Spleen (tissue), 11 donors: ENCODE results near the gene CCDC107. TPM values are rescaled to one million over a fixed set of nuclear protein-coding genes. Genes with fewer than 3 reads are reported as not detected.

ENCODE experiments used
- DNase-seq: peaks from one replicate; pipeline ENCODE4 v3.0.0-alpha.2; 2020
- H3K27ac ChIP-seq, 8 donors: fragments of 200-600 bp; sonication (generic) in 7 of 8; 1 replicate in 4 of 8; 2 replicates in 4 of 8; pipeline versions ENCODE4 v1.5.0 to v1.8.0; 2016 to 2021; ENCODE audit warnings: inconsistent platforms in 4 of 8, mild to moderate bottlenecking in 4 of 8, moderate library complexity in 1 of 8
- H3K27me3 ChIP-seq, 7 donors: fragments of 200-600 bp; sonication (generic) in 6 of 7; replicated peaks in 1 of 7; 1 replicate in 4 of 7; 2 replicates in 3 of 7; pipeline versions ENCODE4 v1.5.0 to v1.8.0; 2016 to 2021; ENCODE audit warnings: inconsistent platforms in 3 of 7, mild to moderate bottlenecking in 1 of 7
- H3K36me3 ChIP-seq, 6 donors: fragments of 200-600 bp; sonication (generic) in 5 of 6; 1 replicate in 4 of 6; 2 replicates in 2 of 6; pipeline versions ENCODE4 v1.5.0 to v1.8.0; 2016 to 2021; ENCODE audit warnings: inconsistent platforms in 2 of 6
- H3K4me1 ChIP-seq, 6 donors: fragments of 200-600 bp; sonication (generic) in 5 of 6; 1 replicate in 3 of 6; 2 replicates in 3 of 6; pipeline versions ENCODE4 v1.5.0 to v1.8.0; 2016 to 2021; ENCODE audit warnings: inconsistent platforms in 3 of 6
- H3K4me3 ChIP-seq, 8 donors: fragments of 200-600 bp; sonication (generic) in 7 of 8; 1 replicate in 4 of 8; 2 replicates in 4 of 8; pipeline versions ENCODE4 v1.5.0 to v1.8.0; 2016 to 2021; ENCODE audit warnings: inconsistent platforms in 4 of 8, mild to moderate bottlenecking in 4 of 8, moderate library complexity in 2 of 8
- H3K9me3 ChIP-seq, 8 donors: fragments of 200-600 bp; sonication (generic) in 7 of 8; 1 replicate in 4 of 8; 2 replicates in 4 of 8; pipeline versions ENCODE4 v1.5.0 to v1.8.0; 2016 to 2021; ENCODE audit warnings: inconsistent platforms in 4 of 8
- POLR2A ChIP-seq, 3 donors: fragments of 450-650 bp; IDR thresholded peaks; one replicate each; pipeline ENCODE4 v1.5.1; 2017; ENCODE audit warnings: antibody characterized with exemption in 3 of 3, mild to moderate bottlenecking in 1 of 3
- POLR2AphosphoS5 ChIP-seq, 3 donors: sonication (generic); formaldehyde crosslinking; IDR thresholded peaks; one replicate each; pipeline ENCODE4 v1.5.1; 2017; ENCODE audit warnings: antibody characterized with exemption in 3 of 3
- WGBS, 5 donors: extraction: QIAGEN DNeasy Blood & Tissue Kit in 3 of 5; methylation state at CpG; one replicate each; pipeline versions ENCODE4 v1.1.5 to v1.1.7; 2013 to 2018; 5-methylcytosine and 5-hydroxymethylcytosine counted together
- intact Hi-C: fragments of 100-400 bp; cut with DNase I; formaldehyde crosslinking; loops from one replicate; pipeline ENCODE4 v1.15.0; 2023; ENCODE audit warnings: low total_unique reads
- polyA plus RNA-seq, 3 donors: library from polyadenylated mRNA; stranded (reverse); fragments of 200-250 nt; gene quantifications; one replicate each; pipeline ENCODE4 v1.2.1, GENCODE V29; 2013
- total RNA-seq, 7 donors: library from RNA; depleted of rRNA in 3 of 7; stranded (reverse); fragments of >200 nt in 3 of 7; fragmentation: NEBNext Ultra II Directional in 4 of 7; extraction: Animal tissue kit (Norgen Biotek cat#: 25700) in 4 of 7; gene quantifications; one replicate each; pipeline versions ENCODE4 v1.1.0 to v1.2.1, GENCODE V29; 2016 to 2021
- TF ChIP-seq, protein P1 (sequence below), 11 experiments: fragments of 200-600 bp in 7 of 11; fragments of 450-650 bp in 4 of 11; sonication (generic) in 4 of 11; IDR thresholded peaks in 8 of 11; conservative IDR thresholded peaks in 3 of 11; 1 replicate in 7 of 11; 2 replicates in 4 of 11; pipeline versions ENCODE4 v1.4.0 to v1.8.0; 2016 to 2021; ENCODE audit warnings: antibody characterized with exemption in 11 of 11, inconsistent platforms in 4 of 11, mild to moderate bottlenecking in 1 of 11
- donor health status: healthy with polysubstance abuse.
- donor health status: DM: no; HTN: no; CAD: no; lungs with moderate emphysema.
- donor health status: DM: no; HTN: no; CAD: no.
- donor health status: Bipolar disorder and iron deficiency.
- donor health status: healthy.
- donor health status: DM: no; HTN: no; CAD: no.
- donor health status: DM: yes; HTN: yes; CAD: no.

Gene CCDC107
- total and polyA plus RNA-seq, 10 donors, result 14.4 to 46.9 (median 21.3) TPM

DNA sequence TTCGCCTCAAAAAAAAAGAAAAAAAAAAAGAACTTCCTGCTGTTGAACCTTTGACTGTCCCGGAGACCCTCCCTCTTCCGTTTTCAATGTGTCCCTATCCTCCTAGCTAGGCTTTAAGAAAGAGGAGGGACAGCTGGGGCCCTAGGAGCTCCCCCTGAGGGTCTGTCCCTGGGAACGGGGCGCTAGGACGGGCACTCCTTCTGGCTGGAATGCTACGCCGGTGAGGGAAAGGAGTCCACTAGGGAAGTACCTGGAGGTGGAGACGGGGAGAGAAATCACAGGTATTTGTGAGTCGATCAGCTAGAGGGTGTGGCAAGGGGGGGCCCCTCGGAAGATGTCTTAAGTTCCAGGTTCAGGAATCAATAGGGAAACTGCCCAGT lies 11.9 kb upstream of the CCDC107 start:
- TF ChIP-seq, protein P1, sequence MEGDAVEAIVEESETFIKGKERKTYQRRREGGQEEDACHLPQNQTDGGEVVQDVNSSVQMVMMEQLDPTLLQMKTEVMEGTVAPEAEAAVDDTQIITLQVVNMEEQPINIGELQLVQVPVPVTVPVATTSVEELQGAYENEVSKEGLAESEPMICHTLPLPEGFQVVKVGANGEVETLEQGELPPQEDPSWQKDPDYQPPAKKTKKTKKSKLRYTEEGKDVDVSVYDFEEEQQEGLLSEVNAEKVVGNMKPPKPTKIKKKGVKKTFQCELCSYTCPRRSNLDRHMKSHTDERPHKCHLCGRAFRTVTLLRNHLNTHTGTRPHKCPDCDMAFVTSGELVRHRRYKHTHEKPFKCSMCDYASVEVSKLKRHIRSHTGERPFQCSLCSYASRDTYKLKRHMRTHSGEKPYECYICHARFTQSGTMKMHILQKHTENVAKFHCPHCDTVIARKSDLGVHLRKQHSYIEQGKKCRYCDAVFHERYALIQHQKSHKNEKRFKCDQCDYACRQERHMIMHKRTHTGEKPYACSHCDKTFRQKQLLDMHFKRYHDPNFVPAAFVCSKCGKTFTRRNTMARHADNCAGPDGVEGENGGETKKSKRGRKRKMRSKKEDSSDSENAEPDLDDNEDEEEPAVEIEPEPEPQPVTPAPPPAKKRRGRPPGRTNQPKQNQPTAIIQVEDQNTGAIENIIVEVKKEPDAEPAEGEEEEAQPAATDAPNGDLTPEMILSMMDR (IDR thresholded peaks at IDR 0.05 in 8 of 11, conservative IDR thresholded peaks at IDR 0.05 in 3 of 11), result no peak
- TF ChIP-seq POLR2A (IDR thresholded peaks at IDR 0.05), result no peak
- TF ChIP-seq POLR2AphosphoS5 (IDR thresholded peaks at IDR 0.05), result no peak
- H3K36me3 ChIP-seq, result no peaks in the 10 kb centered on the region
- intact Hi-C loops, result no loop called here
- no peak for DNase-seq
- H3K27me3 ChIP-seq, result no peaks in the 10 kb centered on the region
- peak overlapping the region; percentile 82 to 95 (median 94) for H3K27ac ChIP-seq
- peaks cover 33 to 98% (median 67%) of the 10 kb centered on the region in 6 donors for H3K4me1 ChIP-seq
- no peaks in the 10 kb centered on the region for H3K9me3 ChIP-seq
- WGBS, 5 donors, result 0 to 1% (median 1%) methylated on average over 11 of the region's 11 CpGs
- peak overlapping the region; percentile 35 to 74 (median 55) for H3K4me3 ChIP-seq

DNA sequence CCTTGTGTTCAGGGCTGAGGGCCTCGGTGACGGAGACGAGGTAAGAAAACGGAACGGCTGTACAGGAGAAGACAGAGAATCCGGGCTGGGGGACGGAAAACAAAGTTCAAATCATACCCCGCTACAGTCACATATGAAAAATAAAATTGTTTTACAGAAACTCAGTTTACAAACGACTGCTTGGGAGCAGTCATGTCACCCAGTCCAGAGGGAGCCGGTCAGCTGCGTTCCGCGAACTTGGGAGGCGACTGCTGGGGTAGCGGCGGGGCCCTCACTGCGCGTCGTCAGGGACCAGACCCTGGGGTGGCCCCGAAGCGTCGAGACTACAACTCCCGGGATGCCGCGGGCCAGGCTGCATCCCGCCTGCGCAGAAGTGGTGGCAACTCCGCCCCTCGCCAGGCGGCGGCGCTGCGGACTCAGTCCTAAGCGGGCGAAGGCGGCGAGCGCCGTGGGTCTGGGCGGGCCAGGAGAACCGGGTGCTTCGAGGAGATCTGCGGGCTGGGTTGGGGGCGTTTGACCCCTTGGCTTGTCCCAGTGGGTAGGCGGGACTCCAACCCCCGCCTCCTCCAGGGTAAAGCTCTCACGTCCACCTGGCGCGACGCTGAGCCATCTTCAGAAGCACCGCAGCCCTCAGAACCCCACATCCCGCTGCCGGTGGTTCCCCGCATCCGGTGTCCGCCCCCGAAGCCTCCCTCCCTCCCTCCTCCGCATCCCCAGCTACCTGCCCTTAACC lies 11.4 kb upstream of the CCDC107 start:
- TF ChIP-seq POLR2A (IDR thresholded peaks at IDR 0.05) (peak in 2 of 3 donors; percentile 88 to 94), POLR2AphosphoS5 (IDR thresholded peaks at IDR 0.05) (peak; percentile 99)
- TF ChIP-seq, protein P1 (IDR thresholded peaks at IDR 0.05 in 8 of 11, conservative IDR thresholded peaks at IDR 0.05 in 3 of 11), result peak; percentile 97 to 100 (median 99)
- Histone ChIP-seq H3K4me3 (peak overlapping the region; percentile 35 to 74 (median 55)), H3K27ac (peak overlapping the region; percentile 82 to 95 (median 94)), H3K9me3 (no peaks in the 10 kb centered on the region), H3K27me3 (no peaks in the 10 kb centered on the region), H3K4me1 (peaks cover 36 to 98% (median 67%) of the 10 kb centered on the region in 6 donors), H3K36me3 (no peaks in the 10 kb centered on the region)
- DNase-seq, result peak; percentile 99
- WGBS, 5 donors, result 0 to 1% (median 0%) methylated on average over 14 to 58 of the region's 58 CpGs
- intact Hi-C loops, result no loop called here

DNA sequence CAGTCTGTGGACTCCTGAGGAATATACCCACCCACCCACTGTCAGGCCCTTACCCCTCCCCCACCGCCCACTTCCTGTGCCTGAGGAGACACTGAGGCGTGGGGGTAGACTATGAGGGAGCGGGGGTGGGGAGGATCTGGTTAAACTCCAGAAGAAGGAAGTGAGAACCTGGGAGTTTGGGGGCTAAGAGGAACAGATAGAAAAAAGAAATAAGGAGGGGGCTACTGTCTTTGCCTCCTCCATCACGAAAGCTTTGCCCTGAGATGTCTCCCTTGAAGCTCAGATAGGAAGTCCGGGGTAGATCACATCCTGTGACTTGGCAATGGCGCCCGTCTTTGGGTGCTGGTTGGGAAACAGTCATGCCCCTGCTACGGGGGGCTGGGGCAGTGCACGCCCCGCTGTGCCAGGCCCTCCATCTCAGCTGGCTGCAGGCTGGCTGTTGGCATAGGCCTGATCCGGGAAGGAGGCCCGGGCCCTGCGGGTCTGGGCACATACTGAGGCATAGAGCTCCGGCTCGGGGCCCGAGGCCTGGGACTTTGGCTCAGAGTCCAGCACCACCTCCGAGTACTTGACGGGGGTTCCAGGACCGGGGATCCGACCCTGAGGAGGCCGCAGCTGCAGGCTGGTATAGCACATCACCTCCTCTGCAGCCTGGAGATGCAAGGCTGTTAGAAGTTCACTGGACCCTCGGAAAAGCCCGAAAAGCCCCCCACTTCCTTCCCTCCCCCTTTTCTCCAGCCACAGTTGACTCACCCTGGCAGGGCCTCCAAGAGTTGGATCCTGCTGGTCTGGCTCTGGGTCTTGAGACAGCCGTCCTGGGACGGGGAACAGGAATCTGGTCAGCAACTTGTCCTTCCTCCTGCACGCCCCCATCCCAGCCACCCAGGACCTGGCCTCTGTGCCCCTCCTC lies 8.4 kb upstream of the CCDC107 start:
- H3K27ac ChIP-seq, result peak overlapping the region; percentile 68 to 95 (median 81)
- TF ChIP-seq, protein P1 (IDR thresholded peaks at IDR 0.05 in 8 of 11, conservative IDR thresholded peaks at IDR 0.05 in 3 of 11), result no peak
- peak in 2 of 3 donors; percentile 28 for TF ChIP-seq POLR2AphosphoS5 (IDR thresholded peaks at IDR 0.05)
- peaks cover 36 to 88% (median 68%) of the 10 kb centered on the region in 6 donors for H3K4me1 ChIP-seq
- H3K27me3 ChIP-seq, result no peaks in the 10 kb centered on the region
- H3K36me3 ChIP-seq, result no peaks in the 10 kb centered on the region
- DNase-seq, result peak; percentile 84
- intact Hi-C loops, result no loop called here
- H3K4me3 ChIP-seq, result peak overlapping the region; percentile 41 to 73 (median 54)
- H3K9me3 ChIP-seq, result no peaks in the 10 kb centered on the region
- WGBS, 5 donors, result 43 to 61% (median 50%) methylated on average over 22 to 26 of the region's 26 CpGs
